GM18861 (cell line): Measurements from ENCODE around the gene NOS1AP.

Source experiments
- ATAC-seq: cut with Tn5 transposase; IDR thresholded peaks from one replicate; pipeline ENCODE4 v1.9.1; 2021; ENCODE audit not compliant: unreplicated experiment

Gene NOS1AP

DNA sequence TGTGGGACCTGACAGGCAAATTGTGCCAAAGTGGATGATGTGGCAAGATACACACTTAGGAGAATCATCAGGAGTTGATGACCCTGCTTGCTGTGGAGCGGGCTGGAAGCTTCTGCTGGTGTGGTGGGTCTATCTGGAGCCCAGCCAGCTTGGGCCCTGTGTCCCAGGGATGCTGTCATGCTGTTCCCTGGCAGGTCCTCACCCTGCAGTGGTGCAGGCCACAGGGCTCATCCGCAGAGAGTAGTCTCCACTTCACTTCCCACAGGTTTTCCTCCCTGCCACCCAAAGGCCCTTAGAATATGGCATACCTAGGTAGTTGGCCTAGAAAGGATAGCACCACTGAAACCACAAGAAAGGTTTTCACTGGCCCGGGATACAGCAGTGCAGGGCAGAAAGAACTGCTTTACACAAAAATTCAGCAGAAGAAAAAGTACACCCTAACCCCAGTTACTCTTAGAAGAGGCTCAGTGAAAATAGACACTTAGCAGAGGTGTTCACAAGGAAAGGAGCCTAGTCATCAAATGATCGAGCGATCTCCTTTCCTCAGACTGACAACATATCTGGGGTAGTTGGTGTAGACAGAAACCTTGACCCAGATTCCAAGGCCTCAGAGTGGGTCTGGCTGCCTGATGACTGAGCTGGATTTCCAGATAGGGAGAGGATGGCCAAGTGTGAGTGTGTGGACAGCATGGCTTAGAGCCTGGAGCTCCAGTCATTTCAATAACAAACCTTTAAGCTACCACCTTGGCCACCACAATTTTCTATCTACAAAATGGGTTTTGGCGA lies 310.8 kb downstream of the NOS1AP start:
- no peak for ATAC-seq

DNA sequence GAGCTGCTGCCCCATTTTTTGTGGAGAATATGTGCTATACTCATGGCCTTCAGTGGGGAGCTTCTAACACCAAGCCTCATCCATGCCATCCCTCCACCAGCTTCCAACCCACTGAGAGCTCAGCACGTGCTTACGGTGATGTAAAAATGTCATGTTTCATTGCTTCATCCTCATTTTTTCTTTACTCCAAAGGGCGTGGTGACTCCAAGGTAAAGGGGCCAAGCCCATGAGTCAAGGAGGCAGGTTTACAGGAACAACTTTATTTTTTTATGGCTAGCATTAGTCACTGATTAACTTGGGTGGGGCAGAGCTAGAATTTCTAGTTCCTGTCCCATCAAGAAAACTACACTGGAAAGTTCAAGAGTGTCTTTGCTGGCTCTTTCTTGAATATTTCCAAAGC lies 311.9 kb downstream of the NOS1AP start, which contains the start of gene C1orf226:
C1orf226 (plus strand) TSS at position 346 of the 400 bp plus-strand sequence. CDS start 174 bp downstream, outside the sequence.
- ATAC-seq: no peak

DNA sequence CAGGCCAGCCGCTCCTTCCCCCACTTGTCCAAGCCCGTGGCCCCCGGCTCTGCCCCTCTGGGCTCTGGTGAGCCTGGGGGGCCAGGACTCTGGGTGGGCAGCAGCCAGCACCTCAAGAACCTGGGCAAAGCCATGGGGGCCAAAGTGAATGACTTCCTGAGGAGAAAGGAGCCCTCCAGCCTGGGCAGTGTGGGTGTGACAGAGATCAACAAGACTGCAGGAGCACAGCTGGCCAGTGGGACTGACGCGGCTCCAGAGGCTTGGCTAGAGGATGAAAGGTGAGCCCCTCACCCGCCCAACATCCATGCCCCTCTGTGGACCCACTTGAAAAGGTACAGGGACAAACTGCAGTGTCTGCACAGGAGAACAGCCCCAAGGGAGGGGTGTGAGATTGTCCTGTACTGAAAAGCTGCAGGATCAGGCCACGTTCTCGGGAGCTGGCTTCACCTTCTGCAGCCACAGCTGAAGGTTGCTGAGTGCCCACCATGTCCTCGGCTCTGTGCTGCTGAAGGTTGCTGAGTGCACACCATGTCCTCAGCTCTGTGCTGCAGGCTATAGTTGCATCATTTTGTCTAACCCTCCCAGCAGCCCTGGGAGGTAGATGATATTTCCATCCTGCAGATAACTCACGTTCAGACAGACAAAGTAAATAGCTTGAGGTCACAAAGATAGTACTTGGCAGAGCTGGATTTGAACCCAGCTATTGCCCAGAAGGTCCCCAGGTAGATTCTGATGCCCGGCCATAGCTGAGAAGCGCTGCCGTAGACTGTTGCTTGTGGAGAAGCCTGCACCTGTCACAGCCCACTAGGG lies 312.7 kb downstream of the NOS1AP start:
- ATAC-seq: no peak

DNA sequence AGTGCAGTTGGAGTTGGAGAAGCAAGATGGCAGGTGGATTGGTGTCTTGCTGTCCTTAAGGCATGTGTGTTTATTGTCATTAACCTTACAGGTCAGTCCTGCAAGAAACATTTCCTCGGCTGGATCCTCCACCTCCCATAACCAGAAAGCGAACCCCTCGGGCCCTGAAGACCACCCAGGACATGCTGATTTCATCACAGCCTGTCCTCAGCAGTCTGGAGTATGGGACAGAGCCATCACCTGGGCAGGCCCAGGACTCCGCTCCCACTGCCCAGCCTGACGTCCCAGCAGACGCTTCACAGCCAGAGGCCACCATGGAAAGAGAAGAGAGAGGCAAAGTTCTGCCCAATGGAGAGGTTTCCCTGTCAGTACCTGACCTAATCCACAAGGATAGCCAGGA lies 313.6 kb downstream of the NOS1AP start:
- ATAC-seq: no peak

GRCh38 chr1:162383516-162383915 lies 314.0 kb downstream of the NOS1AP start:
- ATAC-seq: no peak

GRCh38 chr1:162384116-162384515 lies 314.6 kb downstream of the NOS1AP start:
- no peak for ATAC-seq

DNA sequence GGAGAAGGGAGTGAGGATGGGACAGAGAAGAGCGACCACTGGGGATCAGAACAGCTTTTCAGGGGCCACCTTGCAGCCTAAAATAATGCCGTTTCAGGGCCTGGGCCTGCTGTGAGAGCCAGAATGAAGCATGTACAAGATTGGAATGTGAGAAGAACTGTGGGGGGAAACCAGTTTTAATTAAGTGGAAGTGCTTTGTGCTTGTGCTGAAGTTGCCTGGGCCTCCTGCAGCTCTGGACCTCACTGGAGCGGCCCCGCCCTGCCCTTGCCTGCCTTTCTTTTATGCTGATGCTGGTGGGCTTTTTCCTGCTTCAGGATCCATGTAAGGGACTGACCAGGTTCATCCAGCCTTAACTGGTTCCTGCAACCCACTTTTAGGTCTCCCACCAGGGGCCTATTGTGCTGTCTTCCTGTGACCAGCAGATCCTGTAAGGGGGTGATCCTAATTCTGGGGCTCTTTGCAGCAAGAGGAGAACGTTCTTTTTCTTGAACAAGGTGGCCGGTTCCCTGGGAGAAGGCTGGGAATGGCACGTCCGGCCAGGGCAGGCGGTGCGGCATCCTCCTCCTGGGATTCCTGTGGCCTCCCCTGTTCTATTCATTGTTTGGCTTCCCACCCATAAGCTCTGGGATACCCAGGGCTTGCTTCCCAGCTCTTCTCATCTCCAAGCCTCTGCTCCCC lies 315.2 kb downstream of the NOS1AP start:
- ATAC-seq: no peak

GRCh38 chr1:162385280-162385623 lies 315.8 kb downstream of the NOS1AP start:
- ATAC-seq: no peak

GRCh38 chr1:162385702-162386101 lies 316.2 kb downstream of the NOS1AP start:
- no peak for ATAC-seq

- ATAC-seq: no peak
These were observed 317.1 kb downstream of the NOS1AP start for GRCh38 chr1:162386292-162387225.

DNA sequence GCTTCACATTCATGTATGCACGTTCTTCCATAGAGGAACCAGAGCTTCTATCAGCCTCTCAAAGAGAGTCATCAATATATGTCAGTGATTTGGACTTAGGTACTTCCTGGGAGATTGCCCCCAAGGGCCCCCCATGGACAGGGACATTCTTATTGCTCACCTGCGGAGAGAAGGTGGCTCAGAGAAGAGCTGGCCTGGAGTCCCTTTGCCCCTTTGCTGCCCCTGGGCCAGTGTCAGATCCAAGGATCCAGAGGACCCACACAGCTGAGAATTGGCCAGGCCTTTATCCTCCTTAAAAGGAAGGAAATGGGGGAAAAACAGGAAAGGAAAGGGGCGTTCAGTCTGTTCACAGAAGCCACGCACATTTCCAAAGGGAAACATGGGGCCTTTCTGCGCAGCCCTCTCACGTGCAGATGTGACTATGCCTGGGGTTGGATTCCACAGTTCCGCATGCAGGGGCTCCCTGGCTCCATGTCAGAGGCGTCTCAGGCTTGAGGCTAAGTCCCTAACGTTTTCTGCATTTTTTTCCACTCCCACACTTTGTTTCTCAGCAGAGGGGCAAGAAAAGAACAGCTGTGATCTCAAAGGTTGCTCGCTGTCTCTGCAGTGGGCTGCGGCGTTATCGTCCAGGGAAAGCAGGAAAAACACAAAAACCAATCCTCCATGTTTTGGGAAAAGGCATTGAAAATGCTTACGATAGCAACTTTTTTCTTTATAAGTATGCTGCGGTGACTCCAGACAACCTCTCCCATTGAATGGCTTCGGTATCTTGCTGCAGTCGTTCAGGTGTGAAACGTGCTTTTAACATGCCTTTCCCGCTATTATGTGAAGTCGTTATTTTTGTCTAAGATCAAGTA lies 318.0 kb downstream of the NOS1AP start:
- ATAC-seq: no peak

DNA sequence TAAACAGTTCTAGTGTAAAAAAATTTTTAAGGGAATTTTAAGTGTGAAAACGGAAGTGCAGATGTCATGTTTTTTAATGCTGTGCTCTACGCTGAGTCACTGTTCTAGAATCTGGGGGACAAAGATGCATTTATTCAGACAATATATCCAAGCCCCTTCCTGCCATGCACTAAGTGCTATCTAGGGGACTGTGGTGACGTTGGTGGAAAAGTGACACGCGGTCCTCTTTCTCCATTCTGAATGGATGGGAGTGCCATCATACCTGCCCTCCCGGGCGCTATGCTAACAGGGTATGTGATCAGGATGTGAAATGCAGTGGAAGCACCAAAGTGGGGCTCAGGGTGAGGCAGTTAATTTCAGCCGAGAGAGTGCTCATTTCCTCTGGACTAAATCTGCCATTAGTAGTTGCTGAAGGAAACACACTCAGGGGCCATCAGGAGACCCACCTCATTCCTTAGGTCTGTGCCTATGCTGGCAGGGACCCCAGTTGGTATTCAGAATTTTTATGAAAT lies 318.6 kb downstream of the NOS1AP start:
- ATAC-seq: no peak

GRCh38 chr1:162388615-162389014 lies 319.1 kb downstream of the NOS1AP start:
- no peak for ATAC-seq

- ATAC-seq: peak; percentile 63
These were observed 319.7 kb downstream of the NOS1AP start for GRCh38 chr1:162389021-162389818.

- ATAC-seq: no peak
These were observed 320.5 kb downstream of the NOS1AP start for GRCh38 chr1:162389971-162390370.

- no peak for ATAC-seq
These were observed 321.1 kb downstream of the NOS1AP start for GRCh38 chr1:162390396-162391185.

GRCh38 chr1:162391790-162392563 lies 322.5 kb downstream of the NOS1AP start:
- ATAC-seq: no peak
